Body of pancreas (tissue), 4 donors: ENCODE data around the gene DNMT3A. TPM values are rescaled to one million over a fixed set of nuclear protein-coding genes. Genes with fewer than 3 reads are reported as not detected.

Source experiments
- ATAC-seq: fragments of 150-250 bp; one replicate; pipeline ENCODE4 v1.9.1; 2016
- DNase-seq, 4 donors: peaks; one replicate each; pipeline ENCODE4 v3.0.0-alpha.2; 2019
- H3K27ac ChIP-seq, 4 donors: fragments of 200-600 bp; sonication (generic); 1 replicate in 3 of 4; 2 replicates in 1 of 4; pipeline versions ENCODE4 v1.5.1 to v1.6.1; 2016 to 2019; ENCODE audit warnings: mild to moderate bottlenecking in 1 of 4, mixed read lengths in 1 of 4, moderate library complexity in 1 of 4
- H3K27me3 ChIP-seq, 2 donors: fragments of 200-600 bp; sonication (generic); one replicate each; pipeline ENCODE4 v1.6.0; 2016; ENCODE audit warnings: mild to moderate bottlenecking in 1 of 2
- H3K36me3 ChIP-seq, 2 donors: fragments of 200-600 bp; sonication (generic); replicated peaks in 1 of 2; 2 replicates each; pipeline ENCODE4 v1.5.1; 2016; ENCODE audit warnings: low read depth in 2 of 2; ENCODE audit not compliant: insufficient read depth in 1 of 2
- H3K4me1 ChIP-seq: fragments of 200-600 bp; sonication (generic); one replicate; pipeline ENCODE4 v1.6.0; 2016
- H3K4me3 ChIP-seq, 2 donors: fragments of 200-600 bp; sonication (generic); 1 replicate in 1 of 2; 2 replicates in 1 of 2; pipeline ENCODE4 v1.5.1; 2016 to 2019
- H3K9me3 ChIP-seq, 3 donors: fragments of 200-600 bp; sonication (generic); 1 replicate in 2 of 3; 2 replicates in 1 of 3; pipeline ENCODE4 v1.5.1; 2016
- POLR2A ChIP-seq, 3 donors: fragments of 450-650 bp; IDR thresholded peaks; one replicate each; pipeline ENCODE4 v1.6.1; 2016; ENCODE audit warnings: antibody characterized with exemption in 3 of 3, mild to moderate bottlenecking in 2 of 3
- WGBS, 2 donors: methylation state at CpG; one replicate each; pipeline ENCODE4 v1.1.5; 2017; 5-methylcytosine and 5-hydroxymethylcytosine counted together
- intact Hi-C: fragments of 100-400 bp; cut with DNase I; formaldehyde crosslinking; loops from one replicate; pipeline ENCODE4 v1.15.1; 2023
- total RNA-seq, 2 donors: library from RNA; depleted of rRNA; stranded (reverse); fragments of >200 nt; gene quantifications; one replicate each; pipeline ENCODE4 v1.1.0, GENCODE V29; 2016
- TF ChIP-seq, protein P1 (sequence below), 7 experiments: fragments of 450-650 bp in 4 of 7; fragments of 200-600 bp in 3 of 7; sonication (generic) in 3 of 7; IDR thresholded peaks; one replicate each; pipeline ENCODE4 v1.5.1; 2016 to 2019; ENCODE audit warnings: antibody characterized with exemption in 7 of 7

Gene DNMT3A
- total RNA-seq, 2 donors from 2014 or later = 18.7 to 27.4 TPM

DNA sequence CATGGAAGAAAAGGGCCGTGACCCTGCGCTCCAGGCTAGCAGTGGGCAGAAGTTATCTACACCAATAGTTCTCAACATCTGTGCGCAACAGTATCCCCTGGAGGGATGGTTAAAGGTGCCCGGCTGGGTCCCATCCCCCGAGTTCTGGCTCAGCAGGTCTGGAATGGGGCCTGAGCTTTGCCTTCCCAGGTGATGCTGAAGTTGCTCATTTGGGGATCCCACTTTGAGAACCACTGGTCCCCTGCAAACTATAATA, 31.1 kb downstream of the DNMT3A start:
- H3K27ac ChIP-seq = peak overlapping the region; percentile 40 to 81 (median 68)
- ATAC-seq (no peak), DNase-seq (no peak)
- H3K27me3 ChIP-seq = no peaks in the 10 kb centered on the region
- WGBS, 2 donors = 59 to 70% methylated on average over 3 to 5 of the region's 5 CpGs
- no peak for TF ChIP-seq POLR2A (IDR thresholded peaks at IDR 0.05)
- TF ChIP-seq, protein P1, sequence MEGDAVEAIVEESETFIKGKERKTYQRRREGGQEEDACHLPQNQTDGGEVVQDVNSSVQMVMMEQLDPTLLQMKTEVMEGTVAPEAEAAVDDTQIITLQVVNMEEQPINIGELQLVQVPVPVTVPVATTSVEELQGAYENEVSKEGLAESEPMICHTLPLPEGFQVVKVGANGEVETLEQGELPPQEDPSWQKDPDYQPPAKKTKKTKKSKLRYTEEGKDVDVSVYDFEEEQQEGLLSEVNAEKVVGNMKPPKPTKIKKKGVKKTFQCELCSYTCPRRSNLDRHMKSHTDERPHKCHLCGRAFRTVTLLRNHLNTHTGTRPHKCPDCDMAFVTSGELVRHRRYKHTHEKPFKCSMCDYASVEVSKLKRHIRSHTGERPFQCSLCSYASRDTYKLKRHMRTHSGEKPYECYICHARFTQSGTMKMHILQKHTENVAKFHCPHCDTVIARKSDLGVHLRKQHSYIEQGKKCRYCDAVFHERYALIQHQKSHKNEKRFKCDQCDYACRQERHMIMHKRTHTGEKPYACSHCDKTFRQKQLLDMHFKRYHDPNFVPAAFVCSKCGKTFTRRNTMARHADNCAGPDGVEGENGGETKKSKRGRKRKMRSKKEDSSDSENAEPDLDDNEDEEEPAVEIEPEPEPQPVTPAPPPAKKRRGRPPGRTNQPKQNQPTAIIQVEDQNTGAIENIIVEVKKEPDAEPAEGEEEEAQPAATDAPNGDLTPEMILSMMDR (IDR thresholded peaks at IDR 0.05) = no peak
- no peaks in the 10 kb centered on the region for H3K9me3 ChIP-seq
- peaks cover 64% of the 10 kb centered on the region for H3K4me1 ChIP-seq
- intact Hi-C loops = no loop called here
- H3K4me3 ChIP-seq = no peak overlapping the region
- H3K36me3 ChIP-seq = no peaks in the 10 kb centered on the region

DNA sequence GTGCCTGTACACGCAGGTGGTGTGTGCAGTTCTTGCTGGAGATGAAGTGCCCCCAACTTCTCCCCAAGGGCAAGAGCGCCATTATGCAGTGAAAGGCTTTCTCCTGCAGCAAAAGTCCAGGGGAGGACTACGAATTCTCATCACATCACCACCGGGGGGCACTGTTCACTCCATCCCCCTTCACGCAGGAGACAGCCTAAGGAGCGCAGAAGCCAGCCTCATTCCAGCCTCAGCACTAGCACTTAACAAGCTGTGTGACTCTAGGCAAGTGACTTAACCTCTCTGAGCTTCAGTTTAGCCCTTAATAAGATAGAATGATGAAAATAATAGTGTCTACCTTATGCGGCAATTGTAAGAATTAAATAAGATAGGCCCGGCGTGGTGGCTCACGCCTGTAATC, 32.3 kb downstream of the DNMT3A start:
- 73 to 79% methylated on average over 10 of the region's 10 CpGs for WGBS, 2 donors
- Histone ChIP-seq H3K27me3 (no peaks in the 10 kb centered on the region), H3K36me3 (no peaks in the 10 kb centered on the region), H3K4me1 (peaks cover 52% of the 10 kb centered on the region), H3K9me3 (no peaks in the 10 kb centered on the region), H3K27ac (no peak overlapping the region), H3K4me3 (no peak overlapping the region)
- peak; percentile 48 to 61 (median 52) for DNase-seq
- ATAC-seq = no peak
- TF ChIP-seq, protein P1 (IDR thresholded peaks at IDR 0.05) = peak in 6 of 7 experiments; percentile 10 to 48 (median 32)
- no peak for TF ChIP-seq POLR2A (IDR thresholded peaks at IDR 0.05)
- intact Hi-C loops = no loop called here

DNA sequence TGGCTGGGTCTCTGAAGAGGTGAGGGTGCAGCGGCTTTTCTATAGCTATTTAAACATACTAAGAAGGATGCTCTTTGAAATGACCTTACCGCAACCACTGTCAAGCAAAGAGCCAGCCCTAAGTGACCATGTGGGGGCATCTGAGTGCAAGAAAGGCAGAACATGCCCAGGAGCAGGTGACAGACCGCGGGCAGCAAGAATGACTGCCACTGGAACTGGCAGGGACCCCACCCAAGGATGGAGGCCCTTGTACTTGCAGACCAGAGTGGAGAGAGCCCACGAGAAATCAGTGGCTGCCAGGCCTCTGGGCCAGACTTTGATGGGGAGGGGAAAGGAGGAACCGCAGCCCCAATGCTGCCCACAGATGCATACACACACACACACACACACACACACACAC, 33.1 kb downstream of the DNMT3A start:
- H3K9me3 ChIP-seq = no peaks in the 10 kb centered on the region
- intact Hi-C loops = no loop called here
- no peaks in the 10 kb centered on the region for H3K36me3 ChIP-seq
- 73 to 100% methylated on average over 2 to 6 of the region's 6 CpGs for WGBS, 2 donors
- TF ChIP-seq, protein P1 (IDR thresholded peaks at IDR 0.05) = no peak
- no peak for TF ChIP-seq POLR2A (IDR thresholded peaks at IDR 0.05)
- H3K27ac ChIP-seq = no peak overlapping the region
- no peak for DNase-seq
- no peaks in the 10 kb centered on the region for H3K27me3 ChIP-seq
- no peak for ATAC-seq
- peaks cover 46% of the 10 kb centered on the region for H3K4me1 ChIP-seq
- H3K4me3 ChIP-seq = no peak overlapping the region

DNA sequence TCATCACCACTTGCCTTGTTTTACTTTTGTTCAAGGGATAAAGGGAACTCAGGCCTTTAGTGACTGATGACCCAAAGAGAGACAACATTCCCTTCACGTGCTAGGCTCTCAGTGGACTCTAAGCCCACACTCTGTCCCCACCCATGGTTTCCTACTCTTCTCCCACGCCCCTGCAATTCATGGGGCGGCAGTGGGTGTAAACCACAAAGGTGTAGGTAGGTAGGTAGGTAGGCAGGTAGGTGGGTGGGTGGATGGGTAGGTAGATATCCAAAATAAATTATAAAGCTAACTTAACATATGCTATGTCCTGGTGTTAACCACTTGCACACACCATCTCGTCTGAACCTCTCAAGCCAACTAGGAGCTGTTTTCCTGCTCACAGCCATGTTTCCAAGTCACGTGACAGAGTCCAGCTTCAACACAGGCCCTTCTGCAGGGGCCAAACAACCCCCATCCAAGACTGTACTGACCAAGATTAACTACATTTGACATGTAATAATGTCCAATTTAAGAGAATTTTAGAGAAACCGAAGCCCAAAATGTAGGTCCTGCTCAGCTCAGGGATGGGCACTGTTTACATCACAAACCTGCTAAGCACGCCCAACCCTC, 33.7 kb downstream of the DNMT3A start:
- TF ChIP-seq, protein P1 (IDR thresholded peaks at IDR 0.05) = no peak
- TF ChIP-seq POLR2A (IDR thresholded peaks at IDR 0.05) = no peak
- H3K4me1 ChIP-seq = peaks cover 41% of the 10 kb centered on the region
- 82 to 84% methylated on average over 7 of the region's 7 CpGs for WGBS, 2 donors

DNA sequence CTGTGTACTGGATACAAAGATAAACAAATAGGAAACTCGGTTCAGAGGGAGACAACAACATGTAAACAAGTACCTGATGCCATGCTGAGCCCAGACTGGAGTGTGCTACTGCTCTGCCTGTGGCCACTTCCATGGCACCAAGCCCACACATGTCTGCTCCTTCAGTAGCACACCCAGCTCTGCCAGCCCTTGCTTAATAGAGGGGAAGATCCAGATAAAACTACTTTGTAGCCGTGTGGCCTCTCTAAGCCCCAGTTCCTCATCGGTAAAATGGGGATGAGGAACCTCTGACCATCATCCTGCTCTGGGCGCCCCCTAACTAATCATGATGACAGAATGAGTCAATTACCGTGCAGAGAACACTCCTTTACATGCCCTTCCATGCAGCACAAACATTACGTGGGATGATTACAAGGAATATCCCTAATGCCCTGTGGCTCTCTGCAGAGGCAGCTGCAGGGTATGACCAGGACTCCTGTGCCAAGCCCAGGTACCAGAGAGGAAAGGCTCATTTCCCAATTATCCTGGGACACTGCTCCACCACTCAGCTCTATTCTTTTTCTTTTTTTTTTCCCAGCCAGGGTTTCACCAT, 34.9 kb downstream of the DNMT3A start:
- DNase-seq = peak in 3 of 4 donors; percentile 37 to 46 (median 37)
- TF ChIP-seq, protein P1 (IDR thresholded peaks at IDR 0.05) = no peak
- no peak for TF ChIP-seq POLR2A (IDR thresholded peaks at IDR 0.05)
- Histone ChIP-seq H3K27me3 (no peaks in the 10 kb centered on the region), H3K4me3 (no peak overlapping the region), H3K4me1 (peaks cover 29% of the 10 kb centered on the region), H3K36me3 (peaks cover 0 to 2% of the 10 kb centered on the region in 2 donors), H3K27ac (no peak overlapping the region), H3K9me3 (no peaks in the 10 kb centered on the region)
- no peak for ATAC-seq
- 70 to 76% methylated on average over 6 of the region's 6 CpGs for WGBS, 2 donors
- intact Hi-C loops = no loop called here

More for the DNA sequence above, 33.7 kb downstream of the DNMT3A start:
- no peak for ATAC-seq
- Histone ChIP-seq H3K36me3 (no peaks in the 10 kb centered on the region), H3K9me3 (no peaks in the 10 kb centered on the region), H3K4me3 (no peak overlapping the region), H3K27me3 (no peaks in the 10 kb centered on the region), H3K27ac (no peak overlapping the region)
- intact Hi-C loops = no loop called here
- DNase-seq = no peak
